WTC11 (cell line): ENCODE results near the gene PTPRG.

Source experiments
- CREM ChIP-seq: sonication (generic); formaldehyde crosslinking; IDR thresholded peaks from 2 replicates; pipeline ENCODE4 v1.8.1; 2022; ENCODE audit warnings: mild to moderate bottlenecking, missing genetic modification reagents, moderate library complexity
- GABPB1 ChIP-seq: sonication (generic); formaldehyde crosslinking; IDR thresholded peaks from 2 replicates; pipeline ENCODE4 v1.8.1; 2023; ENCODE audit warnings: mild to moderate bottlenecking, missing genetic modification reagents
- KAT7 ChIP-seq: sonication (generic); formaldehyde crosslinking; IDR thresholded peaks from 2 replicates; pipeline ENCODE4 v1.8.1; 2023; ENCODE audit warnings: missing genetic modification reagents, mild to moderate bottlenecking, borderline replicate concordance
- TF ChIP-seq, protein P1 (sequence below): sonication (generic); formaldehyde crosslinking; IDR thresholded peaks from 2 replicates; pipeline ENCODE4 v1.8.1; 2023; ENCODE audit warnings: mild to moderate bottlenecking, moderate library complexity, missing genetic modification reagents
- TF ChIP-seq, protein P2 (sequence below): sonication (generic); formaldehyde crosslinking; IDR thresholded peaks from 2 replicates; pipeline ENCODE4 v1.8.0; 2022; ENCODE audit warnings: mild to moderate bottlenecking, missing genetic modification reagents
- TF ChIP-seq, protein P3 (sequence below): sonication (generic); formaldehyde crosslinking; IDR thresholded peaks from 2 replicates; pipeline ENCODE4 v1.8.0; 2023; ENCODE audit warnings: missing genetic modification reagents
- TF ChIP-seq, protein P4 (sequence below): fragments of 200-600 bp; IDR thresholded peaks from 2 replicates; pipeline ENCODE4 v1.8.0; 2022; ENCODE audit warnings: antibody characterized with exemption

DNA sequence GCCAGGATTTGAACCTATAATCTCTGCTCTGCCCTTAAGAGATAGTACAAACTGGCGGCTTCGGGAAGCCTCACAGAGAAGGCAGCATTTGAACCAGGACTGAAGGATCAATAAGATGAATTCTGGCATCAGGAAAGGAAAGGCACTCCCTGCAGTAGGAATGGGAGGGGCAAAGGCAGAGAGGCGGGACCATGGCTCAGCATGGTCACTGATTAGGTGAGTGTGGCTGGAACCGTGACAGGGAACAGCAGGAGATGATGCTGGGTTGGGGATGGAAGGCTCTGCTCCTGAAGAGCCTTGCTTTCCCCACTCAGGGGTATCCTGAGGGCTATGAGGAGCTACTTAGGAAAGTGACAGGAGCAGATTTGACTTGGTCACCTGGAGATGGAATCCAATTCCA is 653.5 kb downstream of the PTPRG start:
- no peak for TF ChIP-seq GABPB1 (CRISPR knock-in tag)
- TF ChIP-seq, protein P1, sequence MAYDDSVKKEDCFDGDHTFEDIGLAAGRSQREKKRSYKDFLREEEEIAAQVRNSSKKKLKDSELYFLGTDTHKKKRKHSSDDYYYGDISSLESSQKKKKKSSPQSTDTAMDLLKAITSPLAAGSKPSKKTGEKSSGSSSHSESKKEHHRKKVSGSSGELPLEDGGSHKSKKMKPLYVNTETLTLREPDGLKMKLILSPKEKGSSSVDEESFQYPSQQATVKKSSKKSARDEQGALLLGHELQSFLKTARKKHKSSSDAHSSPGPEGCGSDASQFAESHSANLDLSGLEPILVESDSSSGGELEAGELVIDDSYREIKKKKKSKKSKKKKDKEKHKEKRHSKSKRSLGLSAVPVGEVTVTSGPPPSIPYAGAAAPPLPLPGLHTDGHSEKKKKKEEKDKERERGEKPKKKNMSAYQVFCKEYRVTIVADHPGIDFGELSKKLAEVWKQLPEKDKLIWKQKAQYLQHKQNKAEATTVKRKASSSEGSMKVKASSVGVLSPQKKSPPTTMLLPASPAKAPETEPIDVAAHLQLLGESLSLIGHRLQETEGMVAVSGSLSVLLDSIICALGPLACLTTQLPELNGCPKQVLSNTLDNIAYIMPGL (CRISPR knock-in tag), result no peak
- no peak for TF ChIP-seq KAT7
- TF ChIP-seq CREM (CRISPR knock-in tag), result no peak
- TF ChIP-seq, protein P2, sequence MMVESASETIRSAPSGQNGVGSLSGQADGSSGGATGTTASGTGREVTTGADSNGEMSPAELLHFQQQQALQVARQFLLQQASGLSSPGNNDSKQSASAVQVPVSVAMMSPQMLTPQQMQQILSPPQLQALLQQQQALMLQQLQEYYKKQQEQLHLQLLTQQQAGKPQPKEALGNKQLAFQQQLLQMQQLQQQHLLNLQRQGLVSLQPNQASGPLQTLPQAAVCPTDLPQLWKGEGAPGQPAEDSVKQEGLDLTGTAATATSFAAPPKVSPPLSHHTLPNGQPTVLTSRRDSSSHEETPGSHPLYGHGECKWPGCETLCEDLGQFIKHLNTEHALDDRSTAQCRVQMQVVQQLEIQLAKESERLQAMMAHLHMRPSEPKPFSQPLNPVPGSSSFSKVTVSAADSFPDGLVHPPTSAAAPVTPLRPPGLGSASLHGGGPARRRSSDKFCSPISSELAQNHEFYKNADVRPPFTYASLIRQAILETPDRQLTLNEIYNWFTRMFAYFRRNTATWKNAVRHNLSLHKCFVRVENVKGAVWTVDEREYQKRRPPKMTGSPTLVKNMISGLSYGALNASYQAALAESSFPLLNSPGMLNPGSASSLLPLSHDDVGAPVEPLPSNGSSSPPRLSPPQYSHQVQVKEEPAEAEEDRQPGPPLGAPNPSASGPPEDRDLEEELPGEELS (CRISPR knock-in tag), result no peak
- TF ChIP-seq, protein P3, sequence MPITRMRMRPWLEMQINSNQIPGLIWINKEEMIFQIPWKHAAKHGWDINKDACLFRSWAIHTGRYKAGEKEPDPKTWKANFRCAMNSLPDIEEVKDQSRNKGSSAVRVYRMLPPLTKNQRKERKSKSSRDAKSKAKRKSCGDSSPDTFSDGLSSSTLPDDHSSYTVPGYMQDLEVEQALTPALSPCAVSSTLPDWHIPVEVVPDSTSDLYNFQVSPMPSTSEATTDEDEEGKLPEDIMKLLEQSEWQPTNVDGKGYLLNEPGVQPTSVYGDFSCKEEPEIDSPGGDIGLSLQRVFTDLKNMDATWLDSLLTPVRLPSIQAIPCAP (CRISPR knock-in tag), result no peak
- TF ChIP-seq, protein P4, sequence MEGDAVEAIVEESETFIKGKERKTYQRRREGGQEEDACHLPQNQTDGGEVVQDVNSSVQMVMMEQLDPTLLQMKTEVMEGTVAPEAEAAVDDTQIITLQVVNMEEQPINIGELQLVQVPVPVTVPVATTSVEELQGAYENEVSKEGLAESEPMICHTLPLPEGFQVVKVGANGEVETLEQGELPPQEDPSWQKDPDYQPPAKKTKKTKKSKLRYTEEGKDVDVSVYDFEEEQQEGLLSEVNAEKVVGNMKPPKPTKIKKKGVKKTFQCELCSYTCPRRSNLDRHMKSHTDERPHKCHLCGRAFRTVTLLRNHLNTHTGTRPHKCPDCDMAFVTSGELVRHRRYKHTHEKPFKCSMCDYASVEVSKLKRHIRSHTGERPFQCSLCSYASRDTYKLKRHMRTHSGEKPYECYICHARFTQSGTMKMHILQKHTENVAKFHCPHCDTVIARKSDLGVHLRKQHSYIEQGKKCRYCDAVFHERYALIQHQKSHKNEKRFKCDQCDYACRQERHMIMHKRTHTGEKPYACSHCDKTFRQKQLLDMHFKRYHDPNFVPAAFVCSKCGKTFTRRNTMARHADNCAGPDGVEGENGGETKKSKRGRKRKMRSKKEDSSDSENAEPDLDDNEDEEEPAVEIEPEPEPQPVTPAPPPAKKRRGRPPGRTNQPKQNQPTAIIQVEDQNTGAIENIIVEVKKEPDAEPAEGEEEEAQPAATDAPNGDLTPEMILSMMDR, result no peak
